CD14-positive monocyte (primary cell): ENCODE results near the gene RUNX2. TPM values are rescaled to one million over a fixed set of nuclear protein-coding genes. Genes with fewer than 3 reads are reported as not detected.

ENCODE experiments used
- DNase-seq, 3 donors: peaks; one replicate each; pipeline ENCODE4 v3.0.0-alpha.2; 2011 to 2022
- H2AFZ ChIP-seq: 2 replicates; pipeline ENCODE4 v1.6.0; 2012; ENCODE audit warnings: mild to moderate bottlenecking, low read depth, low read length, inconsistent platforms; ENCODE audit not compliant: insufficient read depth, poor library complexity, severe bottlenecking
- H3K27ac ChIP-seq, 2 donors: 1 replicate in 1 of 2; 2 replicates in 1 of 2; pipeline ENCODE4 v1.5.1; 2012 to 2013; ENCODE audit warnings: low read length in 2 of 2, control low read depth in 1 of 2, inconsistent platforms in 1 of 2, low read depth in 1 of 2, mild to moderate bottlenecking in 1 of 2
- H3K27me3 ChIP-seq, 2 donors: one replicate each; pipeline versions ENCODE4 v1.6.0 to v1.6.1; 2011 to 2013; ENCODE audit warnings: low read length in 2 of 2; ENCODE audit not compliant: control insufficient read depth in 2 of 2, insufficient read depth in 2 of 2
- H3K36me3 ChIP-seq, 2 donors: replicated peaks in 1 of 2; 1 replicate in 1 of 2; 2 replicates in 1 of 2; pipeline versions ENCODE4 v1.5.1 to v1.6.1; 2012 to 2013; ENCODE audit warnings: low read length in 2 of 2, control low read depth in 1 of 2, inconsistent platforms in 1 of 2, mild to moderate bottlenecking in 1 of 2; ENCODE audit not compliant: insufficient read depth in 2 of 2, control insufficient read depth in 1 of 2
- H3K4me1 ChIP-seq, 2 donors: 1 replicate in 1 of 2; 2 replicates in 1 of 2; pipeline versions ENCODE4 v1.5.1 to v1.6.1; 2012 to 2013; ENCODE audit warnings: low read length in 2 of 2, control low read depth in 1 of 2, inconsistent platforms in 1 of 2, mild to moderate bottlenecking in 1 of 2, moderate library complexity in 1 of 2; ENCODE audit not compliant: insufficient read depth in 2 of 2, control insufficient read depth in 1 of 2
- H3K4me2 ChIP-seq: replicated peaks from 2 replicates; pipeline ENCODE3; 2012; ENCODE audit warnings: low read length, moderate library complexity, mild to moderate bottlenecking; ENCODE audit not compliant: poor library complexity, severe bottlenecking; ENCODE audit errors: extremely low read depth
- H3K4me3 ChIP-seq, 3 experiments: fragments of 200-600 bp in 1 of 3; sonication (generic) in 1 of 3; replicated peaks in 1 of 3; 1 replicate in 2 of 3; 2 replicates in 1 of 3; pipeline ENCODE4 v1.5.1; 2011 to 2013; ENCODE audit warnings: low read length in 3 of 3, mild to moderate bottlenecking in 3 of 3, control low read depth in 2 of 3, low read depth in 2 of 3, inconsistent platforms in 1 of 3, moderate library complexity in 1 of 3
- H3K79me2 ChIP-seq: 2 replicates; pipeline ENCODE4 v1.6.0; 2012; ENCODE audit warnings: mild to moderate bottlenecking, control low read depth, inconsistent platforms, low read length, moderate library complexity; ENCODE audit not compliant: insufficient read depth
- H3K9ac ChIP-seq: 2 replicates; pipeline ENCODE4 v1.6.0; 2017; ENCODE audit warnings: low read length, mild to moderate bottlenecking; ENCODE audit not compliant: insufficient read depth, poor library complexity, severe bottlenecking
- H3K9me3 ChIP-seq, 2 donors: replicated peaks in 1 of 2; 1 replicate in 1 of 2; 2 replicates in 1 of 2; pipeline versions ENCODE4 v1.5.1 to v1.6.1; 2012 to 2013; ENCODE audit warnings: low read length in 2 of 2, control low read depth in 1 of 2; ENCODE audit not compliant: control insufficient read depth in 1 of 2, insufficient read depth in 1 of 2
- H4K20me1 ChIP-seq: 2 replicates; pipeline ENCODE4 v1.6.0; 2012; ENCODE audit warnings: mild to moderate bottlenecking, low read length, control low read depth, moderate library complexity; ENCODE audit not compliant: insufficient read depth
- H3K27ac Mint-ChIP-seq, 7 donors: one replicate each; pipeline ENCODE4 v1.8.0; 2020; ENCODE audit warnings: mild to moderate bottlenecking in 7 of 7, mixed read lengths in 7 of 7, moderate library complexity in 6 of 7, inconsistent platforms in 2 of 7
- H3K27me3 Mint-ChIP-seq, 3 donors: one replicate each; pipeline ENCODE4 v1.8.0; 2021 to 2022; ENCODE audit warnings: low read depth in 3 of 3, mild to moderate bottlenecking in 3 of 3, mixed read lengths in 3 of 3, moderate library complexity in 3 of 3, inconsistent platforms in 1 of 3
- H3K36me3 Mint-ChIP-seq, 2 donors: one replicate each; pipeline ENCODE4 v1.8.0; 2020; ENCODE audit warnings: mixed read lengths in 2 of 2, inconsistent platforms in 1 of 2, mild to moderate bottlenecking in 1 of 2
- H3K4me1 Mint-ChIP-seq: one replicate; pipeline ENCODE4 v1.8.0; 2020; ENCODE audit warnings: mild to moderate bottlenecking, mixed read lengths
- H3K4me3 Mint-ChIP-seq, 2 donors: one replicate each; pipeline ENCODE4 v1.8.0; 2020; ENCODE audit warnings: mild to moderate bottlenecking in 2 of 2, mixed read lengths in 2 of 2, moderate library complexity in 1 of 2
- H3K9me3 Mint-ChIP-seq, 7 donors: one replicate each; pipeline ENCODE4 v1.8.0; 2020 to 2022; ENCODE audit warnings: mixed read lengths in 7 of 7, mild to moderate bottlenecking in 6 of 7, moderate library complexity in 6 of 7, inconsistent platforms in 2 of 7
- CTCF ChIP-seq: fragments of 200-600 bp; IDR thresholded peaks from one replicate; pipeline ENCODE4 v1.8.0; 2022; ENCODE audit warnings: antibody characterized with exemption, mild to moderate bottlenecking
- WGBS: methylation state at CpG from one replicate; pipeline ENCODE4 v1.1.5; 2013; ENCODE audit warnings: missing lambda C conversion rate; ENCODE audit not compliant: insufficient coverage; 5-methylcytosine and 5-hydroxymethylcytosine counted together
- intact Hi-C, 2 donors: fragments of 100-400 bp; cut with micrococcal nuclease; formaldehyde crosslinking; loops; one replicate each; pipeline versions ENCODE4 v1.15.0 to v1.15.1; 2023
- polyA plus RNA-seq, 3 donors: library from polyadenylated mRNA; depleted of rRNA in 1 of 3; unstranded in 2 of 3; stranded (reverse) in 1 of 3; fragments of 300-500 nt in 2 of 3; fragments of >200 nt in 1 of 3; fragmentation: Illumina TruSeq in 2 of 3; gene quantifications; 1 replicate in 2 of 3; 2 replicates in 1 of 3; pipeline ENCODE4 v1.2.3, GENCODE V29; 2012 to 2021

RUNX2 gene
- polyA plus RNA-seq, 3 donors = 1.3 to 5.0 (median 2.5) TPM

DNA sequence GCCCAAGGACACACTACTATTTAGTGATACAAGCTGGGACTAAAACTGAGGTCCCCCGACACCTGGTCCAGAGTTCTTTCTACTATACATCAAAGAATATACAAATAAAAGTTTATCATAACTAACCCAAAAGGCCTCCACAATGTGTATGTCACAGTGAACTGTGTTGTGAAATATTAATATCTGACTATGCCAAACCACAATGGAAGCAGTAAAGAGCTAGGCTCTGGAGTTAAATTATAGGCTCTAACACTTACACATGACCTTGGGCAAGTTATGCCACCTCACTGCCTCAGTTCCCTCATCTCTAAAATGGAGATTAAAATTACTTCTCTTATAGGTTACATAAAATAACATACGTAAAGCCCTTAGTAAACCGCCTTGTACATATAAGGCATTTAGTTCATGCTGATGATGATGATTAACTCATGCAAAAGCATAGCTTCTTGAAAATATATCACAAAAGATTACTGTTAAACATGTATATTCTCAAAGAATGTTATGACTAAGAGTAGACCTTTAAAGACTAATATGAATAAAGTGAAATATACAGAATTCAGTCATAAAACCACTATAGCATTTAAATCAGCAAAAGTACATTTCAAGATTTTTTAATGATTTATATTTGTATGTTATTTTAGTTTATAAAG is 43.9 kb downstream of the RUNX2 start:
- Mint-ChIP-seq H3K27me3 (peaks cover 0 to 2% (median 0%) of the 10 kb centered on the region in 3 donors), H3K9me3 (no peaks in the 10 kb centered on the region), H3K36me3 (peaks cover 0 to 2% of the 10 kb centered on the region in 2 donors), H3K4me3 (no peak overlapping the region), H3K27ac (no peak overlapping the region), H3K4me1 (peaks cover 20% of the 10 kb centered on the region)
- Histone ChIP-seq H3K4me2 (no peak overlapping the region), H3K4me1 (peaks cover 5 to 7% of the 10 kb centered on the region in 2 donors), H3K9me3 (no peaks in the 10 kb centered on the region), H2AFZ (no peak overlapping the region), H3K27me3 (no peaks in the 10 kb centered on the region), H3K27ac (no peak overlapping the region), H3K4me3 (no peak overlapping the region), H3K36me3 (no peaks in the 10 kb centered on the region), H3K9ac (no peak overlapping the region), H3K79me2 (no peaks in the 10 kb centered on the region), H4K20me1 (no peaks in the 10 kb centered on the region)
- intact Hi-C loops = loop anchor here in 1 of 2 donors (10.0 kb wide), 1 partner anchor 333 kb away; no protein-coding TSS in a partner anchor
- no peak for TF ChIP-seq CTCF
- no CpG with 5 or more reads among the region's 3 CpGs for WGBS
- DNase-seq = no peak

DNA sequence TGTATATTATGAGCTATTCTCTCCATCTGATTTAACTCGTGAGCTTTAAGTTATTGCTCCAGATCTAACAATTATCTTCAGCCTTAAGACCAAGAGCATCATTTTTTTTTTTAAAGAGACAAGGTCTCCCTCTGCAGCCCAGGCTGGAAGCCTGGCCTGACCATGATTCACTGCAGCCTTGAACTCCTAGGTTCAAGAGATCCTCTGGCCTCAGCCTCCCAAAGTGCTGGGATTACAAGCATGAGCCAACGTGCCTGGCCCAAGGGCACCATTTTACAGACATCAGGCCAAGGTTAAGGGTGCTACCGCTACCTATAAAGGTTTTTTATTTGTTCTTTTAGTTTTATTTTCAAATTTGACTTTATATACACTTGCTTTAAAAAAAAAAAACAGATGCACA is 47.3 kb downstream of the RUNX2 start:
- no peak overlapping the region for H3K4me3 ChIP-seq
- no peak overlapping the region for H3K27ac ChIP-seq
- no peaks in the 10 kb centered on the region for H3K79me2 ChIP-seq
- H3K36me3 Mint-ChIP-seq = no peaks in the 10 kb centered on the region
- no peaks in the 10 kb centered on the region for H3K27me3 ChIP-seq
- no peaks in the 10 kb centered on the region for H4K20me1 ChIP-seq
- intact Hi-C loops = loop anchor here (5.0 to 10.0 kb wide), 2 partner anchors 47 to 329 kb away; no protein-coding TSS in a partner anchor
- no peaks in the 10 kb centered on the region for H3K9me3 ChIP-seq
- H3K27me3 Mint-ChIP-seq = no peaks in the 10 kb centered on the region
- peaks cover 24% of the 10 kb centered on the region for H3K4me1 Mint-ChIP-seq
- no peak overlapping the region for H3K27ac Mint-ChIP-seq
- no peak overlapping the region for H3K4me2 ChIP-seq
- peaks cover 14 to 24% of the 10 kb centered on the region in 2 donors for H3K4me1 ChIP-seq
- WGBS = no CpG with 5 or more reads among the region's 3 CpGs
- H3K9ac ChIP-seq = no peak overlapping the region
- H3K36me3 ChIP-seq = no peaks in the 10 kb centered on the region
- no peak for TF ChIP-seq CTCF
- H3K9me3 Mint-ChIP-seq = peaks cover 0 to 1% (median 0%) of the 10 kb centered on the region in 7 donors
- no peak overlapping the region for H3K4me3 Mint-ChIP-seq
- no peak for DNase-seq
- no peak overlapping the region for H2AFZ ChIP-seq
